CD4-positive, alpha-beta T cell (primary cell): ENCODE results near the gene ENTPD7. TPM values are rescaled to one million over a fixed set of nuclear protein-coding genes. Genes with fewer than 3 reads are reported as not detected.

Experiments used
- ATAC-seq: fragments of 200-7000 bp; cut with Tn5 transposase; one replicate; pipeline ENCODE4 v1.10.0; 2022; ENCODE audit warnings: mild to moderate bottlenecking; ENCODE audit not compliant: poor library complexity
- CTCF ChIA-PET: fragments of 350-600 bp; sonication (Branson Sonifier 250); formaldehyde crosslinking; loops from one replicate; lab custom pipeline; 2021; ENCODE audit warnings: antibody characterized with exemption, inconsistent platforms; lab: Charles Lee
- POLR2A ChIA-PET: fragments of 350-600 bp; sonication (Branson Sonifier 250); formaldehyde crosslinking; loops from one replicate; lab custom pipeline; 2021; ENCODE audit warnings: antibody characterized with exemption, inconsistent platforms; lab: Charles Lee
- DNase-seq, 14 experiments: peaks; one replicate each; pipeline ENCODE4 v3.0.0-alpha.2; 2013 to 2020; ENCODE audit warnings: mixed read lengths in 2 of 14
- H3K27ac ChIP-seq, 2 donors: one replicate each; pipeline versions ENCODE4 v1.5.1 to v1.7.0; 2013; ENCODE audit warnings: low read length in 2 of 2, low read depth in 1 of 2, mild to moderate bottlenecking in 1 of 2
- H3K27me3 ChIP-seq, 2 experiments: 1 replicate in 1 of 2; 2 replicates in 1 of 2; pipeline versions ENCODE4 v1.6.1 to v1.7.0; 2013; ENCODE audit warnings: low read length in 2 of 2, control low read depth in 1 of 2, mild to moderate bottlenecking in 1 of 2, moderate library complexity in 1 of 2; ENCODE audit not compliant: insufficient read depth in 2 of 2, control insufficient read depth in 1 of 2
- H3K36me3 ChIP-seq: one replicate; pipeline ENCODE4 v1.6.1; 2013; ENCODE audit warnings: low read length, control low read depth; ENCODE audit not compliant: insufficient read depth
- H3K4me1 ChIP-seq: one replicate; pipeline ENCODE4 v1.6.1; 2013; ENCODE audit warnings: low read length, control low read depth; ENCODE audit not compliant: insufficient read depth
- H3K4me3 ChIP-seq: one replicate; pipeline ENCODE4 v1.5.1; 2013; ENCODE audit warnings: mild to moderate bottlenecking, low read length, moderate library complexity
- H3K9me3 ChIP-seq, 2 experiments: 1 replicate in 1 of 2; 2 replicates in 1 of 2; pipeline versions ENCODE4 v1.6.1 to v1.7.0; 2013; ENCODE audit warnings: low read length in 2 of 2, mild to moderate bottlenecking in 2 of 2, control low read depth in 1 of 2, moderate library complexity in 1 of 2; ENCODE audit not compliant: control insufficient read depth in 1 of 2, insufficient read depth in 1 of 2
- H3K27ac Mint-ChIP-seq: one replicate; pipeline ENCODE4 v1.8.0; 2020; ENCODE audit warnings: mixed read lengths
- H3K27me3 Mint-ChIP-seq: one replicate; pipeline ENCODE4 v1.8.0; 2021; ENCODE audit warnings: mixed read lengths
- H3K36me3 Mint-ChIP-seq: one replicate; pipeline ENCODE4 v1.8.0; 2021; ENCODE audit warnings: low read depth, mixed read lengths
- H3K4me1 Mint-ChIP-seq: one replicate; pipeline ENCODE4 v1.8.0; 2021; ENCODE audit warnings: low read depth, mixed read lengths
- H3K4me3 Mint-ChIP-seq: one replicate; pipeline ENCODE4 v1.8.0; 2020; ENCODE audit warnings: mild to moderate bottlenecking, mixed read lengths
- H3K9me3 Mint-ChIP-seq: one replicate; pipeline ENCODE4 v1.8.0; 2020; ENCODE audit warnings: mixed read lengths
- intact Hi-C, 2 experiments: fragments of 100-400 bp; cut with DNase I in 1 of 2; cut with micrococcal nuclease in 1 of 2; formaldehyde crosslinking; loops; one replicate each; pipeline versions ENCODE4 v1.15.1 to v1.9.0; 2023 to 2025; cut with DNase I, micrococcal nuclease
- total RNA-seq, 174 experiments: library from RNA in 2 of 174; stranded (reverse) in 2 of 174; gene quantifications; one replicate each; pipeline ENCODE4 v1.2.3 and lab custom pipeline; 2021 to 2026
- TF ChIP-seq, protein P1 (sequence below): fragments of 200-600 bp; IDR thresholded peaks from one replicate; pipeline ENCODE4 v1.8.0; 2022; ENCODE audit warnings: antibody characterized with exemption, mild to moderate bottlenecking

Gene ENTPD7
- total RNA-seq, 2 experiments from 2014 or later, result 1.1 to 1.4 TPM

DNA sequence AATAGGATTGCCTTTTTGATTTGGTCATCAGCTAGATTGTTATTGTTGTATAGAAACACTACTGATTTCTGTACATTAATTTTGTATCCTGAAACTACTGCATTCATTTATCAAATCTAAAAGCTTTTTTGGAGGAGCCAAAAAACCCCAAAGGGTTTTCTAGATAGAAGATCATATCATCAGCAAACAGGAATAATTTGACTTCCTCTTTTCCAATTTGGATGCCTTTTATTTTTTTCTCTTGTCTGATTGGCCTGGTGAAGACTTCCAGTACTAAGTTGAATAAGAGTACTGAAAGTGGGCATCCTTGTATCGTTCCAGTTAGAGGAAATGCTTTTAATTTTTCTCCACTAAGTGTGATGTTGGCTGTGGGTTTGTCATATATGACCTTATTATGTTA, 10.6 kb upstream of the ENTPD7 start:
- no peak overlapping the region for H3K27ac ChIP-seq
- H3K4me3 ChIP-seq, result no peak overlapping the region
- H3K9me3 ChIP-seq, result peaks cover 0 to 5% of the 10 kb centered on the region in 2 experiments
- TF ChIP-seq, protein P1, sequence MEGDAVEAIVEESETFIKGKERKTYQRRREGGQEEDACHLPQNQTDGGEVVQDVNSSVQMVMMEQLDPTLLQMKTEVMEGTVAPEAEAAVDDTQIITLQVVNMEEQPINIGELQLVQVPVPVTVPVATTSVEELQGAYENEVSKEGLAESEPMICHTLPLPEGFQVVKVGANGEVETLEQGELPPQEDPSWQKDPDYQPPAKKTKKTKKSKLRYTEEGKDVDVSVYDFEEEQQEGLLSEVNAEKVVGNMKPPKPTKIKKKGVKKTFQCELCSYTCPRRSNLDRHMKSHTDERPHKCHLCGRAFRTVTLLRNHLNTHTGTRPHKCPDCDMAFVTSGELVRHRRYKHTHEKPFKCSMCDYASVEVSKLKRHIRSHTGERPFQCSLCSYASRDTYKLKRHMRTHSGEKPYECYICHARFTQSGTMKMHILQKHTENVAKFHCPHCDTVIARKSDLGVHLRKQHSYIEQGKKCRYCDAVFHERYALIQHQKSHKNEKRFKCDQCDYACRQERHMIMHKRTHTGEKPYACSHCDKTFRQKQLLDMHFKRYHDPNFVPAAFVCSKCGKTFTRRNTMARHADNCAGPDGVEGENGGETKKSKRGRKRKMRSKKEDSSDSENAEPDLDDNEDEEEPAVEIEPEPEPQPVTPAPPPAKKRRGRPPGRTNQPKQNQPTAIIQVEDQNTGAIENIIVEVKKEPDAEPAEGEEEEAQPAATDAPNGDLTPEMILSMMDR, result no peak
- H3K27me3 Mint-ChIP-seq, result peaks cover 64% of the 10 kb centered on the region
- H3K27me3 ChIP-seq, result peaks cover 4 to 18% of the 10 kb centered on the region in 2 experiments
- ChIA-PET POLR2A (interaction anchor here (1.0 kb wide), 1 partner anchor 73 kb away, joined by 3 read pairs; no protein-coding TSS in a partner anchor), CTCF (interaction anchor here (0.9 kb wide), 1 partner anchor 15 kb away, joined by 3 read pairs; no protein-coding TSS in a partner anchor)
- H3K4me3 Mint-ChIP-seq, result no peak overlapping the region
- H3K36me3 Mint-ChIP-seq, result no peaks in the 10 kb centered on the region
- H3K27ac Mint-ChIP-seq, result no peak overlapping the region
- no peaks in the 10 kb centered on the region for H3K36me3 ChIP-seq
- DNase-seq (no peak), ATAC-seq (no peak)
- peaks cover 7% of the 10 kb centered on the region for H3K9me3 Mint-ChIP-seq
- no peaks in the 10 kb centered on the region for H3K4me1 ChIP-seq
- intact Hi-C loops, result no loop called here
- no peaks in the 10 kb centered on the region for H3K4me1 Mint-ChIP-seq

- H3K27me3 Mint-ChIP-seq, result peaks cover 54% of the 10 kb centered on the region
Measured at GRCh38 chr10:99652800-99653390, 6.4 kb upstream of the ENTPD7 start.

GRCh38 chr10:99654390-99655175, 4.7 kb upstream of the ENTPD7 start:
- ChIA-PET POLR2A (no interaction called here), CTCF (no interaction called here)
- peaks cover 40% of the 10 kb centered on the region for H3K27me3 Mint-ChIP-seq
- peaks cover 10% of the 10 kb centered on the region for H3K4me1 ChIP-seq
- ATAC-seq, result no peak
- no peaks in the 10 kb centered on the region for H3K36me3 ChIP-seq
- peaks cover 14% of the 10 kb centered on the region for H3K4me1 Mint-ChIP-seq
- H3K36me3 Mint-ChIP-seq, result no peaks in the 10 kb centered on the region
- peaks cover 4 to 13% of the 10 kb centered on the region in 2 experiments for H3K27me3 ChIP-seq
- no peaks in the 10 kb centered on the region for H3K9me3 ChIP-seq
- H3K27ac Mint-ChIP-seq, result no peak overlapping the region
- no peak for DNase-seq
- no peak overlapping the region for H3K4me3 Mint-ChIP-seq
- intact Hi-C loops, result no loop called here
- TF ChIP-seq, protein P1, result no peak
- H3K4me3 ChIP-seq, result no peak overlapping the region
- no peaks in the 10 kb centered on the region for H3K9me3 Mint-ChIP-seq
- H3K27ac ChIP-seq, result no peak overlapping the region

More at GRCh38 chr10:99652800-99653390, 6.4 kb upstream of the ENTPD7 start:
- ChIA-PET POLR2A (no interaction called here), CTCF (interaction anchor here (1.4 kb wide), 1 partner anchor 40 kb away, joined by 3 read pairs; no protein-coding TSS in a partner anchor)
- Mint-ChIP-seq H3K4me3 (no peak overlapping the region), H3K4me1 (no peaks in the 10 kb centered on the region), H3K9me3 (peaks cover 2% of the 10 kb centered on the region), H3K36me3 (no peaks in the 10 kb centered on the region), H3K27ac (no peak overlapping the region)
- intact Hi-C loops, result no loop called here
- no peaks in the 10 kb centered on the region for H3K9me3 ChIP-seq
- no peak overlapping the region for H3K27ac ChIP-seq
- ATAC-seq (no peak), DNase-seq (no peak)
- TF ChIP-seq, protein P1, result no peak
- H3K4me3 ChIP-seq, result no peak overlapping the region
- H3K27me3 ChIP-seq, result peaks cover 4 to 16% of the 10 kb centered on the region in 2 experiments
- H3K36me3 ChIP-seq, result no peaks in the 10 kb centered on the region
- H3K4me1 ChIP-seq, result no peaks in the 10 kb centered on the region
